Gastroesophageal sphincter (tissue), 3 donors: ENCODE measurements around the gene F5.

Experiments used
- CTCF ChIP-seq, 4 experiments: fragments of 200-600 bp in 2 of 4; fragments of 450-650 bp in 2 of 4; sonication (generic) in 1 of 4; IDR thresholded peaks; one replicate each; pipeline ENCODE4 v1.5.1; 2017 to 2019; ENCODE audit warnings: antibody characterized with exemption in 4 of 4, mild to moderate bottlenecking in 2 of 4, moderate library complexity in 2 of 4
- EP300 ChIP-seq: sonication (generic); formaldehyde crosslinking; IDR thresholded peaks from one replicate; pipeline ENCODE4 v1.6.1; 2017; ENCODE audit warnings: antibody characterized with exemption, mild to moderate bottlenecking
- POLR2A ChIP-seq, 2 donors: fragments of 450-650 bp; IDR thresholded peaks; one replicate each; pipeline ENCODE4 v1.6.1; 2017; ENCODE audit warnings: antibody characterized with exemption in 2 of 2, mild to moderate bottlenecking in 2 of 2, moderate library complexity in 1 of 2

- TF ChIP-seq EP300 (no peak), POLR2A (IDR thresholded peaks at IDR 0.05) (no peak), CTCF (IDR thresholded peaks at IDR 0.05) (no peak)
Observed at GRCh38 chr1:169557131-169557530, 29.1 kb downstream of the F5 start.
